Measurements from ENCODE around the gene WNK1.
"Not testable (repeated sequence)": the region's sequence is repeated elsewhere in the genome, so short reads cannot be mapped to it uniquely, and the experiment has no call there.

The WNK1 gene

GRCh38 chr12:920676-921075, 168.3 kb downstream of the WNK1 start:
- H3K4me3 ChIP-seq (ENCODE audit: low read depth, low read length), result no peak overlapping the region
- TF ChIP-seq CTCF (IDR thresholded peaks at IDR 0.05; ENCODE audit: insufficient read depth, low read depth, low read length, missing control alignments), result no peak
- no peak for DNase-seq (ENCODE audit: low read depth)

- TF ChIP-seq CTCF (IDR thresholded peaks at IDR 0.05; ENCODE audit: insufficient read depth, low read depth, low read length, missing control alignments), result no peak
- DNase-seq (ENCODE audit: low read depth), result no peak
- H3K4me3 ChIP-seq (ENCODE audit: low read depth, low read length), result no peak overlapping the region
Observed at GRCh38 chr12:922285-922684, 169.9 kb downstream of the WNK1 start.

GRCh38 chr12:926641-927040, 174.3 kb downstream of the WNK1 start:
- no peak overlapping the region for H3K4me3 ChIP-seq (ENCODE audit: low read depth, low read length)
- no peak for TF ChIP-seq CTCF (IDR thresholded peaks at IDR 0.05; ENCODE audit: insufficient read depth, low read depth, low read length, missing control alignments)
- DNase-seq (ENCODE audit: low read depth), result no peak

GRCh38 chr12:931060-931459, 178.7 kb downstream of the WNK1 start:
- DNase-seq (ENCODE audit: low read depth), result no peak
- no peak for TF ChIP-seq CTCF (IDR thresholded peaks at IDR 0.05; ENCODE audit: insufficient read depth, low read depth, low read length, missing control alignments)
- H3K4me3 ChIP-seq (ENCODE audit: low read depth, low read length), result no peak overlapping the region

- no peak for TF ChIP-seq CTCF (IDR thresholded peaks at IDR 0.05; ENCODE audit: insufficient read depth, low read depth, low read length, missing control alignments)
- no peak for DNase-seq (ENCODE audit: low read depth)
- no peak overlapping the region for H3K4me3 ChIP-seq (ENCODE audit: low read depth, low read length)
Observed at GRCh38 chr12:931591-931990, 179.2 kb downstream of the WNK1 start.

GRCh38 chr12:935891-936290, 183.5 kb downstream of the WNK1 start:
- not testable (repeated sequence) for H3K4me3 ChIP-seq (ENCODE audit: low read depth, low read length); DNase-seq (ENCODE audit: low read depth)

GRCh38 chr12:936377-937345, 184.3 kb downstream of the WNK1 start:
- TF ChIP-seq CTCF (IDR thresholded peaks at IDR 0.05; ENCODE audit: insufficient read depth, low read depth, low read length, missing control alignments), result no peak
- no peak for DNase-seq (ENCODE audit: low read depth)

More at GRCh38 chr12:936377-937345, 184.3 kb downstream of the WNK1 start:
- no peak overlapping the region for H3K4me3 ChIP-seq (ENCODE audit: low read depth, low read length)
